ENCODE data around the gene PARD3.

- TF ChIP-seq, protein P1, sequence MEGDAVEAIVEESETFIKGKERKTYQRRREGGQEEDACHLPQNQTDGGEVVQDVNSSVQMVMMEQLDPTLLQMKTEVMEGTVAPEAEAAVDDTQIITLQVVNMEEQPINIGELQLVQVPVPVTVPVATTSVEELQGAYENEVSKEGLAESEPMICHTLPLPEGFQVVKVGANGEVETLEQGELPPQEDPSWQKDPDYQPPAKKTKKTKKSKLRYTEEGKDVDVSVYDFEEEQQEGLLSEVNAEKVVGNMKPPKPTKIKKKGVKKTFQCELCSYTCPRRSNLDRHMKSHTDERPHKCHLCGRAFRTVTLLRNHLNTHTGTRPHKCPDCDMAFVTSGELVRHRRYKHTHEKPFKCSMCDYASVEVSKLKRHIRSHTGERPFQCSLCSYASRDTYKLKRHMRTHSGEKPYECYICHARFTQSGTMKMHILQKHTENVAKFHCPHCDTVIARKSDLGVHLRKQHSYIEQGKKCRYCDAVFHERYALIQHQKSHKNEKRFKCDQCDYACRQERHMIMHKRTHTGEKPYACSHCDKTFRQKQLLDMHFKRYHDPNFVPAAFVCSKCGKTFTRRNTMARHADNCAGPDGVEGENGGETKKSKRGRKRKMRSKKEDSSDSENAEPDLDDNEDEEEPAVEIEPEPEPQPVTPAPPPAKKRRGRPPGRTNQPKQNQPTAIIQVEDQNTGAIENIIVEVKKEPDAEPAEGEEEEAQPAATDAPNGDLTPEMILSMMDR (IDR thresholded peaks at IDR 0.05): no peak
- TF ChIP-seq EZH2 (IDR thresholded peaks at IDR 0.05) (no peak), EZH2phosphoT487 (IDR thresholded peaks at IDR 0.05) (no peak)
Measured at GRCh38 chr10:34731213-34731612, 83.9 kb downstream of the PARD3 start.

All from neural progenitor cell (in vitro differentiated cells).